ENCODE data around the gene MARK2.

GRCh38 chr11:63917692-63918506, 79.0 kb downstream of the MARK2 start:
- TF ChIP-seq CTCF (IDR thresholded peaks at IDR 0.05) (no peak), POLR2A (IDR thresholded peaks at IDR 0.05) (no peak)
